GM10266 (cell line): Measurements from ENCODE around the gene BSND.
"Not testable (repeated sequence)": the region's sequence is repeated elsewhere in the genome, so short reads cannot be mapped to it uniquely, and the experiment has no call there.

ENCODE experiments used
- DNase-seq: peaks from one replicate; pipeline ENCODE4 v3.0.0; 2012; ENCODE audit errors: extremely low spot score
- CTCF ChIP-seq: IDR thresholded peaks from 2 replicates; pipeline ENCODE4 v1.5.1; 2012; ENCODE audit warnings: mild to moderate bottlenecking, low read depth; ENCODE audit not compliant: control insufficient read depth, insufficient read depth; ENCODE audit errors: missing control alignments

The BSND gene

GRCh38 chr1:54955359-54955758 is 43.4 kb upstream of the BSND start:
- no peak for DNase-seq
- TF ChIP-seq CTCF = no peak

GRCh38 chr1:54956726-54957125 is 42.0 kb upstream of the BSND start:
- no peak for TF ChIP-seq CTCF
- no peak for DNase-seq

- no peak for TF ChIP-seq CTCF
- no peak for DNase-seq
These were observed 39.5 kb upstream of the BSND start for GRCh38 chr1:54959241-54959640.

- no peak for DNase-seq
- no peak for TF ChIP-seq CTCF
These were observed 35.9 kb upstream of the BSND start for GRCh38 chr1:54962612-54963395.

- DNase-seq = not testable (repeated sequence)
These were observed 34.9 kb upstream of the BSND start for GRCh38 chr1:54963829-54964228.

- peak; percentile 37 for DNase-seq
- no peak for TF ChIP-seq CTCF
These were observed 33.0 kb upstream of the BSND start for GRCh38 chr1:54965624-54966340.

- TF ChIP-seq CTCF = no peak
- DNase-seq = no peak
These were observed 31.4 kb upstream of the BSND start for GRCh38 chr1:54967372-54967771.
